Measurements from ENCODE around the gene DCST1. TPM values are rescaled to one million over a fixed set of nuclear protein-coding genes. Genes with fewer than 3 reads are reported as not detected.

The DCST1 gene
- total and polyA plus RNA-seq, 2 of the 13 experiments (the other 11 are each of a cell fraction or from before 2014, with no cell fraction given): 0.04 TPM; not detected in 1

- peak; percentile 93 for TF ChIP-seq ZNF687 (CRISPR knock-in tag; IDR thresholded peaks at IDR 0.05)
- TF ChIP-seq PAWR (CRISPR knock-in tag; IDR thresholded peaks at IDR 0.05; ENCODE audit: borderline replicate concordance): no peak
- TF ChIP-seq GABPA (IDR thresholded peaks at IDR 0.05; ENCODE audit: low read depth, low read length): no peak
- no peak; the same call in 1 of the 2 replicates for TF ChIP-seq GABPA (CRISPR knock-in tag; IDR thresholded peaks at IDR 0.05; ENCODE audit: low read depth)
- TF ChIP-seq ZNF605 (CRISPR knock-in tag; IDR thresholded peaks at IDR 0.05): peak; percentile 79
- peak; percentile 96 for TF ChIP-seq ZNF350 (CRISPR knock-in tag; IDR thresholded peaks at IDR 0.05; ENCODE audit: borderline replicate concordance, low read depth)
- peak; percentile 15; the same call in 1 of the 2 replicates for TF ChIP-seq ZNF891 (CRISPR knock-in tag; IDR thresholded peaks at IDR 0.05)
- TF ChIP-seq ZNF235 (CRISPR knock-in tag; IDR thresholded peaks at IDR 0.05; ENCODE audit: borderline replicate concordance): peak; percentile 86; the same call in 1 of the 2 replicates
- TF ChIP-seq PITX1 (CRISPR knock-in tag; IDR thresholded peaks at IDR 0.05): peak; percentile 50; the same call in 1 of the 2 replicates
- TF ChIP-seq ZBTB38 (CRISPR knock-in tag; IDR thresholded peaks at IDR 0.05): peak; percentile 86
- peak; percentile 72 for TF ChIP-seq ETV5 (CRISPR knock-in tag; IDR thresholded peaks at IDR 0.05; ENCODE audit: borderline replicate concordance)
- peak; percentile 62 for TF ChIP-seq BCL3 (CRISPR knock-in tag; IDR thresholded peaks at IDR 0.05)
- TF ChIP-seq RXRB (CRISPR knock-in tag; IDR thresholded peaks at IDR 0.05; ENCODE audit: borderline replicate concordance): peak; percentile 63
- TF ChIP-seq RFXANK (CRISPR knock-in tag; IDR thresholded peaks at IDR 0.05): peak; percentile 79; the same call in 1 of the 2 replicates
- TF ChIP-seq NR2F1 (CRISPR knock-in tag; IDR thresholded peaks at IDR 0.05): peak in 1 of 2 experiments; percentile 55; a peak in 1 of 4 replicates
- peak; percentile 95 for TF ChIP-seq ZBTB7A (CRISPR knock-in tag; IDR thresholded peaks at IDR 0.05)
- TF ChIP-seq, protein P1, sequence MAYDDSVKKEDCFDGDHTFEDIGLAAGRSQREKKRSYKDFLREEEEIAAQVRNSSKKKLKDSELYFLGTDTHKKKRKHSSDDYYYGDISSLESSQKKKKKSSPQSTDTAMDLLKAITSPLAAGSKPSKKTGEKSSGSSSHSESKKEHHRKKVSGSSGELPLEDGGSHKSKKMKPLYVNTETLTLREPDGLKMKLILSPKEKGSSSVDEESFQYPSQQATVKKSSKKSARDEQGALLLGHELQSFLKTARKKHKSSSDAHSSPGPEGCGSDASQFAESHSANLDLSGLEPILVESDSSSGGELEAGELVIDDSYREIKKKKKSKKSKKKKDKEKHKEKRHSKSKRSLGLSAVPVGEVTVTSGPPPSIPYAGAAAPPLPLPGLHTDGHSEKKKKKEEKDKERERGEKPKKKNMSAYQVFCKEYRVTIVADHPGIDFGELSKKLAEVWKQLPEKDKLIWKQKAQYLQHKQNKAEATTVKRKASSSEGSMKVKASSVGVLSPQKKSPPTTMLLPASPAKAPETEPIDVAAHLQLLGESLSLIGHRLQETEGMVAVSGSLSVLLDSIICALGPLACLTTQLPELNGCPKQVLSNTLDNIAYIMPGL (CRISPR knock-in tag; IDR thresholded peaks at IDR 0.05; ENCODE audit: borderline replicate concordance in 1 of 2, low read depth in 1 of 2): peak; percentile 99
- TF ChIP-seq, protein P2, sequence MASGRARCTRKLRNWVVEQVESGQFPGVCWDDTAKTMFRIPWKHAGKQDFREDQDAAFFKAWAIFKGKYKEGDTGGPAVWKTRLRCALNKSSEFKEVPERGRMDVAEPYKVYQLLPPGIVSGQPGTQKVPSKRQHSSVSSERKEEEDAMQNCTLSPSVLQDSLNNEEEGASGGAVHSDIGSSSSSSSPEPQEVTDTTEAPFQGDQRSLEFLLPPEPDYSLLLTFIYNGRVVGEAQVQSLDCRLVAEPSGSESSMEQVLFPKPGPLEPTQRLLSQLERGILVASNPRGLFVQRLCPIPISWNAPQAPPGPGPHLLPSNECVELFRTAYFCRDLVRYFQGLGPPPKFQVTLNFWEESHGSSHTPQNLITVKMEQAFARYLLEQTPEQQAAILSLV (CRISPR knock-in tag; IDR thresholded peaks at IDR 0.05; ENCODE audit: borderline replicate concordance): peak; percentile 69; the same call in 1 of the 2 replicates
- no peak for TF ChIP-seq ZNF251 (CRISPR knock-in tag; IDR thresholded peaks at IDR 0.05)
Observed at GRCh38 chr1:155017041-155017945, 16.3 kb upstream of the DCST1 start (continued).
